ENCODE measurements around the gene URAD. TPM values are rescaled to one million over a fixed set of nuclear protein-coding genes. Genes with fewer than 3 reads are reported as not detected.

The URAD gene
- total RNA-seq, 2 experiments from 2014 or later = not detected

- CTCF ChIA-PET = no interaction called here
- peaks cover 23% of the 10 kb centered on the region for H3K4me1 Mint-ChIP-seq (ENCODE audit: low read depth)
- H3K27ac ChIP-seq (ENCODE audit: low read depth in 1 of 2, low read length in 2 of 2) = no peak overlapping the region
- DNase-seq (no peak), ATAC-seq (ENCODE audit: poor library complexity) (no peak)
- H3K36me3 ChIP-seq (ENCODE audit: insufficient read depth, low read length) = no peaks in the 10 kb centered on the region
- H3K4me3 ChIP-seq (ENCODE audit: low read length) = no peak overlapping the region
- POLR2A ChIA-PET = no interaction called here
- H3K9me3 ChIP-seq (ENCODE audit: control insufficient read depth in 1 of 2, insufficient read depth in 1 of 2, low read length in 2 of 2) = peaks cover 0 to 13% of the 10 kb centered on the region in 2 experiments
- peaks cover 17% of the 10 kb centered on the region for H3K4me1 ChIP-seq (ENCODE audit: insufficient read depth, low read length)
- peaks cover 67 to 97% of the 10 kb centered on the region in 2 experiments for H3K27me3 ChIP-seq (ENCODE audit: control insufficient read depth in 1 of 2, insufficient read depth in 2 of 2, low read length in 2 of 2)
- H3K27ac Mint-ChIP-seq = no peak overlapping the region
- H3K9me3 Mint-ChIP-seq = no peaks in the 10 kb centered on the region
- TF ChIP-seq CTCF (IDR thresholded peaks at IDR 0.05) = no peak
- no peaks in the 10 kb centered on the region for H3K36me3 Mint-ChIP-seq (ENCODE audit: low read depth)
- peak overlapping the region; percentile 34 for H3K4me3 Mint-ChIP-seq
- intact Hi-C loops (cut with DNase I, micrococcal nuclease) = no loop called here
- peaks cover 84% of the 10 kb centered on the region for H3K27me3 Mint-ChIP-seq
Measured at GRCh38 chr13:27967736-27968315, 20.7 kb downstream of the URAD start.

GRCh38 chr13:27967203-27967735, 21.2 kb downstream of the URAD start:
- no peaks in the 10 kb centered on the region for H3K9me3 Mint-ChIP-seq
- POLR2A ChIA-PET = no interaction called here
- DNase-seq = no peak
- H3K4me3 Mint-ChIP-seq = no peak overlapping the region
- no peak for ATAC-seq (ENCODE audit: poor library complexity)
- H3K27ac Mint-ChIP-seq = no peak overlapping the region
- no peak for TF ChIP-seq CTCF (IDR thresholded peaks at IDR 0.05)
- Histone ChIP-seq H3K27me3 (ENCODE audit: control insufficient read depth in 1 of 2, insufficient read depth in 2 of 2, low read length in 2 of 2) (peaks cover 71 to 97% of the 10 kb centered on the region in 2 experiments), H3K36me3 (ENCODE audit: insufficient read depth, low read length) (no peaks in the 10 kb centered on the region), H3K4me1 (ENCODE audit: insufficient read depth, low read length) (peaks cover 17% of the 10 kb centered on the region), H3K4me3 (ENCODE audit: low read length) (no peak overlapping the region), H3K9me3 (ENCODE audit: control insufficient read depth in 1 of 2, insufficient read depth in 1 of 2, low read length in 2 of 2) (peaks cover 0 to 13% of the 10 kb centered on the region in 2 experiments), H3K27ac (ENCODE audit: low read depth in 1 of 2, low read length in 2 of 2) (no peak overlapping the region)
- intact Hi-C loops (cut with DNase I, micrococcal nuclease) = no loop called here
- H3K36me3 Mint-ChIP-seq (ENCODE audit: low read depth) = no peaks in the 10 kb centered on the region
- CTCF ChIA-PET = no interaction called here
- peaks cover 85% of the 10 kb centered on the region for H3K27me3 Mint-ChIP-seq
- H3K4me1 Mint-ChIP-seq (ENCODE audit: low read depth) = peaks cover 23% of the 10 kb centered on the region

GRCh38 chr13:27966641-27967202, 21.8 kb downstream of the URAD start:
- peaks cover 23% of the 10 kb centered on the region for H3K4me1 Mint-ChIP-seq (ENCODE audit: low read depth)
- H3K4me1 ChIP-seq (ENCODE audit: insufficient read depth, low read length) = peaks cover 17% of the 10 kb centered on the region
- peaks cover 85% of the 10 kb centered on the region for H3K27me3 Mint-ChIP-seq
- ChIA-PET CTCF (no interaction called here), POLR2A (no interaction called here)
- DNase-seq = no peak
- no peaks in the 10 kb centered on the region for H3K9me3 Mint-ChIP-seq
- H3K27ac ChIP-seq (ENCODE audit: low read depth in 1 of 2, low read length in 2 of 2) = no peak overlapping the region
- no peak overlapping the region for H3K4me3 ChIP-seq (ENCODE audit: low read length)
- H3K4me3 Mint-ChIP-seq = no peak overlapping the region
- no peak overlapping the region for H3K27ac Mint-ChIP-seq
- H3K36me3 Mint-ChIP-seq (ENCODE audit: low read depth) = no peaks in the 10 kb centered on the region
- H3K27me3 ChIP-seq (ENCODE audit: control insufficient read depth in 1 of 2, insufficient read depth in 2 of 2, low read length in 2 of 2) = peaks cover 74 to 95% of the 10 kb centered on the region in 2 experiments
- H3K36me3 ChIP-seq (ENCODE audit: insufficient read depth, low read length) = no peaks in the 10 kb centered on the region
- no peak for TF ChIP-seq CTCF (IDR thresholded peaks at IDR 0.05)
- H3K9me3 ChIP-seq (ENCODE audit: control insufficient read depth in 1 of 2, insufficient read depth in 1 of 2, low read length in 2 of 2) = peaks cover 0 to 13% of the 10 kb centered on the region in 2 experiments
- intact Hi-C loops (cut with DNase I, micrococcal nuclease) = no loop called here
- ATAC-seq (ENCODE audit: poor library complexity) = no peak
